Right lobe of liver (tissue), 6 donors: ENCODE data around the gene P2RY14. TPM values are rescaled to one million over a fixed set of nuclear protein-coding genes. Genes with fewer than 3 reads are reported as not detected.
A peak's percentile ranks its signal among the peaks of the same experiment; 100 is the strongest.

Source experiments
- ATAC-seq, 4 donors: fragments of 200-7000 bp; cut with Tn5 transposase; one replicate each; pipeline ENCODE4 v1.9.1; 2020; ENCODE audit warnings: mild to moderate bottlenecking in 4 of 4, moderate library complexity in 4 of 4
- DNase-seq, 3 donors: peaks; one replicate each; pipeline ENCODE4 v3.0.0-alpha.2; 2020
- H3K27ac ChIP-seq, 3 donors: fragments of 200-600 bp; one replicate each; pipeline ENCODE4 v1.8.0; 2022
- H3K27me3 ChIP-seq, 2 donors: fragments of 200-600 bp; one replicate each; pipeline ENCODE4 v1.8.0; 2022
- H3K36me3 ChIP-seq, 4 donors: fragments of 200-600 bp; sonication (generic) in 1 of 4; one replicate each; pipeline versions ENCODE4 v1.5.1 to v1.8.0; 2017 to 2022; ENCODE audit warnings: control low read depth in 1 of 4
- H3K4me1 ChIP-seq, 4 donors: fragments of 200-600 bp; sonication (generic) in 1 of 4; one replicate each; pipeline versions ENCODE4 v1.5.1 to v1.8.0; 2017 to 2022; ENCODE audit warnings: control low read depth in 1 of 4
- H3K4me3 ChIP-seq, 3 donors: fragments of 200-600 bp; one replicate each; pipeline ENCODE4 v1.8.0; 2022
- H3K9me3 ChIP-seq, 4 donors: fragments of 200-600 bp; sonication (generic) in 1 of 4; one replicate each; pipeline versions ENCODE4 v1.5.1 to v1.8.0; 2017 to 2022; ENCODE audit warnings: control low read depth in 1 of 4
- CTCF ChIP-seq, 4 donors: fragments of 200-600 bp in 3 of 4; fragments of 450-650 bp in 1 of 4; IDR thresholded peaks; one replicate each; pipeline versions ENCODE4 v1.5.1 to v1.8.0; 2016 to 2022; ENCODE audit warnings: antibody characterized with exemption in 4 of 4, mild to moderate bottlenecking in 2 of 4
- POLR2A ChIP-seq: fragments of 450-650 bp; IDR thresholded peaks from one replicate; pipeline ENCODE4 v1.6.1; 2017; ENCODE audit warnings: antibody characterized with exemption, mild to moderate bottlenecking
- WGBS: methylation state at CpG from one replicate; pipeline ENCODE4 v1.1.6; 2018; ENCODE audit warnings: low coverage, low lambda C conversion rate; ENCODE audit not compliant: insufficient coverage; ENCODE audit errors: missing lambda C conversion rate; 5-methylcytosine and 5-hydroxymethylcytosine counted together
- intact Hi-C, 2 donors: fragments of 100-400 bp; cut with DNase I; formaldehyde crosslinking; loops; one replicate each; pipeline versions ENCODE4 v1.11.2 to v1.14.1; 2022
- total RNA-seq, 6 experiments: library from RNA; depleted of rRNA in 2 of 6; stranded (reverse); fragments of >200 nt in 2 of 6; fragmentation: NEBNext Ultra II Directional in 3 of 6; extraction: Animal tissue kit (Norgen Biotek cat#: 25700) in 3 of 6; gene quantifications; one replicate each; pipeline versions ENCODE4 v1.1.0 to v1.2.4, GENCODE V29; 2016 to 2023
- donor health status: DM: no; HTN: yes; CAD: no.
- donor health status: DM: no; HTN: no; CAD: no.
- donor health status: DM: no; HTN: no; CAD: no.
- donor health status: DM: no; HTN: yes; CAD: no.
- donor health status: DM: no; HTN: yes; CAD: no.

P2RY14 gene
- total RNA-seq, 6 experiments from 2014 or later, result 0.12 to 0.18 (median 0.12) TPM; not detected in 3

- TF ChIP-seq CTCF (IDR thresholded peaks at IDR 0.05) (peak; percentile 14 to 39 (median 26)), POLR2A (no peak)
- Histone ChIP-seq H3K4me3 (no peak overlapping the region), H3K4me1 (no peaks in the 10 kb centered on the region), H3K27ac (no peak overlapping the region), H3K36me3 (no peaks in the 10 kb centered on the region), H3K27me3 (no peaks in the 10 kb centered on the region), H3K9me3 (peaks cover 0 to 4% (median 0%) of the 10 kb centered on the region in 4 donors)
- DNase-seq, result no peak
- WGBS, result 34% methylated on average over 3 of the region's 3 CpGs
- intact Hi-C loops, result no loop called here
- ATAC-seq, result peak in 1 of 4 donors; percentile 39
Observed at GRCh38 chr3:151290673-151291072, 12.3 kb upstream of the P2RY14 start.

GRCh38 chr3:151289445-151289844 lies 11.1 kb upstream of the P2RY14 start:
- Histone ChIP-seq H3K9me3 (peaks cover 0 to 4% (median 0%) of the 10 kb centered on the region in 4 donors), H3K4me3 (no peak overlapping the region), H3K27me3 (no peaks in the 10 kb centered on the region), H3K27ac (no peak overlapping the region), H3K4me1 (no peaks in the 10 kb centered on the region), H3K36me3 (no peaks in the 10 kb centered on the region)
- DNase-seq (no peak), ATAC-seq (no peak)
- intact Hi-C loops, result loop anchor here in 1 of 2 donors (10.0 kb wide), 1 partner anchor 125 kb away; no protein-coding TSS in a partner anchor
- TF ChIP-seq POLR2A (no peak), CTCF (IDR thresholded peaks at IDR 0.05) (no peak)
- 70% methylated on average over 3 of the region's 3 CpGs for WGBS

- WGBS, result 29% methylated on average over 1 of the region's 1 CpG
- Histone ChIP-seq H3K27me3 (no peaks in the 10 kb centered on the region), H3K4me1 (no peaks in the 10 kb centered on the region), H3K36me3 (no peaks in the 10 kb centered on the region), H3K4me3 (no peak overlapping the region), H3K27ac (no peak overlapping the region), H3K9me3 (peaks cover 0 to 3% (median 0%) of the 10 kb centered on the region in 4 donors)
- DNase-seq (no peak), ATAC-seq (no peak)
- intact Hi-C loops, result loop anchor here in 1 of 2 donors (10.0 kb wide), 1 partner anchor 121 kb away; no protein-coding TSS in a partner anchor
- TF ChIP-seq CTCF (IDR thresholded peaks at IDR 0.05) (no peak), POLR2A (no peak)
Observed at GRCh38 chr3:151285940-151286339, 7.6 kb upstream of the P2RY14 start.

- Histone ChIP-seq H3K27me3 (no peaks in the 10 kb centered on the region), H3K4me3 (no peak overlapping the region), H3K4me1 (no peaks in the 10 kb centered on the region), H3K36me3 (no peaks in the 10 kb centered on the region), H3K9me3 (no peaks in the 10 kb centered on the region), H3K27ac (no peak overlapping the region)
- TF ChIP-seq CTCF (IDR thresholded peaks at IDR 0.05) (no peak), POLR2A (no peak)
- ATAC-seq (peak; percentile 24 to 85 (median 58)), DNase-seq (peak in 1 of 3 donors; percentile 29)
- 29% methylated on average over 5 of the region's 5 CpGs for WGBS
- intact Hi-C loops, result loop anchor here in 1 of 2 donors (10.0 kb wide), 1 partner anchor 119 kb away; no protein-coding TSS in a partner anchor
Observed at GRCh38 chr3:151283907-151284461, 5.6 kb upstream of the P2RY14 start.
